ENCODE measurements around the gene ELOA.
"Not testable (repeated sequence)": the region's sequence is repeated elsewhere in the genome, so short reads cannot be mapped to it uniquely, and the experiment has no call there.

Gene ELOA

DNA sequence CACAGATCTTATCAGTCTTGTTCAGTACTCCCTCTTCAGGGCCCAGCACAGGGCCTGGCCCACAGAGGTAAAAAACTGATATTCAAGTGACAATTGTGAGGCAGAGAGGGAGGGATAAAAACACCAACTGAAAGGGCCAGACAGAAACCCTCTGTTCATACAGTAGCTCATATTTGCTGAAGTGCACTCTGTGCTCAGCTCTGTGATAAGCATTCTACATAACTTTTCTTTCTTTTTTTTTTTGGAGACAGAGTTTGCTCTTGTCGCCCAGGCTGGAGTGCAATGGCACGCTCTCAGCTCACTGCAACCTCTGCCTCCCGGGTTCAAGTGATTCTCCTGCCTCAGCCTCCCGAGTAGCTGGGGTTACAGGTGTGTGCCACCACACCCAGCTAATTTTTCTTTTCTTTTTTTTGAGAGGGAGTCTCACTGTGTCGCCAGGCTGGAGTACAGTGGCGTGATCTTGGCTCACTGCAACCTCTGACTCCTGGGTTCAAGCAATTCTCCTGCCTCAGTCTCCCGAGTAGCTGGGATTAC is 59.6 kb downstream of the ELOA start:
- not testable (repeated sequence) for DNase-seq

DNA sequence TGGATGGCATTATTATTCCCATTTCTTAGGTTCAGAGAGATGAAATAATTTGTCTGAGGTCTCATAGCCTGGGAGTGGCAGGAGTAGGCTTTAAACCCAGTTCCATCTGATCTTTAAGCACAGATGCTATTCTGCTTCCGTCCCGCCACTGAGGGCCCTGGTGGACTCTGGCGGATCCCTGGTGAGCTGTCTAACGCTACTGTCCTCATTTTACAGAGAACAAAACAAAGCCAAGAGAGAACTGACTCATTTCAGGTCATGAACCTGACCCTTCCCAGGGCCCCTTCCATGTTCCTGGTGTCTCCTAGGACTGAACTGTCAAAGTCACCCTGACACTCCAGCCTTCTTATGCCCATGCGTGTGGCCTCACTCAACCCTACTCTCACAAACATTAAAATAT is 60.4 kb downstream of the ELOA start:
- DNase-seq = no peak

DNA sequence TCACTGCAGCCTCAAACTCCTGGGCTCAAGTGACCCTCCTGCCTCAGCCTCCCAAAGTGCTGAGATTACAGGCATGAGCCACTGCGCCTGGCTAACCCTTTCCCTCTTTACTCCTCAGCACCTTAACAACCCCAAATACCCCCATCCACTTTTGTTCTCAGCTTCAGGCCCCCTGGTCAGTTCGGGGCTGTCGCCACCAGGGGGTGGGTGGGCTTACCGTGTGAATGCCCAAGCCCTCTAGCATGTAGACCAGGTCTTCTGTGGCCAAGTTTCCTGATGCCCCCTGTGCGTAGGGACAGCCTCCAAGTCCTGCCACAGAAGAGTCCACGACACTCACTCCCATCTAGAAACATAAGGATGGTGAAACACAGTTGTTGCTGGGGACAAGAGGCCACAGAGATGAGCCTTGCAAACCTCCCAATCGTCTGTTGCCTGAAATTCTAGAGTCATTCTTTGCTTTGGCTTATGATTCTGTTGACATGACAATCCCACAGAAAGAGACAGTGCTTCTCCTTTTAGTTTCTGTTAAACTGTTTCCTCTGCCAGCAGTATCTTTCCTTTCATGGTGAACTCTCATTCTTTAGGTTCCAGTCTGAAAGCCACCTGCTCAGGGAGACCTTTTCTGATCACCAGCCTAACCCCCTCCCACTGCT is 61.0 kb downstream of the ELOA start:
- no peak for DNase-seq

DNA sequence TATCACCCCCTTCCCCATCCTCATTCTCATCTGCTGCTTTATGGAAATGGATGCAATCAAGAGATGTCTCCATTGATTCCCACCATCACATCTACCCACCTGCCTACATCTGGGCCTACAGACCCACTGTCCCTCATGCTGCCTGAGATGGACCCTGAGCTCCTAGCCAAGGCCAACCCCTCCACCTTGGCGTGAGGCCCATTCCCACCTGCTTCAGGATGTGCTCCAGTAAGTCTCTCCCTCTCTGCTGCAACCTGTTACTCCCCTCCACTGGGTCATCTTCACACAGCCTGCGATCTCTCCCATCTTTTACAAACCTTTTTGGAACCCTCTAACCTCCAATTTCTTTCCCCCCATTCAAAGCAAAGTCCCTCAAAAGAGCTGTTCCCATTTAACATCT is 61.8 kb downstream of the ELOA start:
- DNase-seq = no peak

DNA sequence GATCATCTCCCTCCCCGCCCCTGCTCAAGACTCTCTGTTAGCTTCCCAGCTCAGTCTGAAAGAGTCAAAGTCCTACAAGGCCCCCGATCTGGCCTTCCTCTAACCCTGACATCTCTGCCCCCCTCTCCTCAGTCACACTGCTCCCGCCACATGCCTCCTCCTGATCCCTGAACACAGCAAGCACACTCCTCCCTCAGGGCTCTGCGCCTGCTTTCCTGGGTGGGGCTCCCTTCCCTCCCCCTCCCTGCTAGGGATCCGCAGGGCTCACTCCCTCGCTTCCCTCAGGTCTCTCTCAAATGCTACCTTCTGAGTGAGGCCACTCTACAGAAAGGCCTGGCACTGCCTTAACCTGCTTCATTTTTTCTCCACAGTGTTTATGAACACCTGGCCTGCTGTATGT is 63.0 kb downstream of the ELOA start:
- DNase-seq = no peak

DNA sequence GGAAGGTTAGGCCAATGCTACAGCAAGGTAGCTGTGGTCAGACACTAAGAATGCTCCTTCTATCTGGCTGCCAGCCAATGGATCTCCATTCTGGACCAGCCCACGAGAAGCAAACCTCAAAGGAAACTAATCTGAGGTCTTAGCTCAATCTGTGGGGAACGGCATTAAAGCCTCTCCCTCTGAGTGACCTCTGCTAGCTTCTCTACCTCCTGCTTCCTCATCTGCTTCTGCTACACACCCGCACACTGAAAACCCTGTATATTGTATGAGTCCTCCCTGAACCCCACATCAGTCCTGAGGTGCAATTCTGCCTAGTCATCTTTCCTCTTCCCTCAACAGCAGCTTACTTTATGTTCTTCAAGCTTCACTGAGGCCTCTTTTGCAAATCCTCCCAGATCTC is 64.2 kb downstream of the ELOA start:
- no peak for DNase-seq

DNA sequence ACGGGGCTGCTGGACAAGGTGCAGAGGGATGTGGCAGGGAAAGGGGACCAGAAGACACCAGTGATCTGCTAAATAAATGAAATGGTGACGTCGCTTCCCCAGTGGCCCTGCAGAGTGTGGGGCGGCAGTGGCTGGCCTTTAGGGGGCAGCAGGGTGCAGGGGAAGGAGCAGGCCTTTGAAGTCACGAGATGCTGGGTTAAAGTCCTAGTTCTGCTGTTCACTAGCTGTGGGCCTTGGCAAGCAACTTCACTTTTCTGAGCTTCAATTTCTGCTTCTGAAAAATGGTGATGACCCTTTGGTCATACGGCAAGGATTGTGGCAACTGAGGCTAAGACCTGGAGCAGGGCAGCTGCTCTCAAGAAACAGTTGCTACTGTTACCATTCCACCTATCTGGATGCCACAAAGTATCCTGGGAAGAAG is 66.5 kb downstream of the ELOA start:
- no peak for DNase-seq

DNA sequence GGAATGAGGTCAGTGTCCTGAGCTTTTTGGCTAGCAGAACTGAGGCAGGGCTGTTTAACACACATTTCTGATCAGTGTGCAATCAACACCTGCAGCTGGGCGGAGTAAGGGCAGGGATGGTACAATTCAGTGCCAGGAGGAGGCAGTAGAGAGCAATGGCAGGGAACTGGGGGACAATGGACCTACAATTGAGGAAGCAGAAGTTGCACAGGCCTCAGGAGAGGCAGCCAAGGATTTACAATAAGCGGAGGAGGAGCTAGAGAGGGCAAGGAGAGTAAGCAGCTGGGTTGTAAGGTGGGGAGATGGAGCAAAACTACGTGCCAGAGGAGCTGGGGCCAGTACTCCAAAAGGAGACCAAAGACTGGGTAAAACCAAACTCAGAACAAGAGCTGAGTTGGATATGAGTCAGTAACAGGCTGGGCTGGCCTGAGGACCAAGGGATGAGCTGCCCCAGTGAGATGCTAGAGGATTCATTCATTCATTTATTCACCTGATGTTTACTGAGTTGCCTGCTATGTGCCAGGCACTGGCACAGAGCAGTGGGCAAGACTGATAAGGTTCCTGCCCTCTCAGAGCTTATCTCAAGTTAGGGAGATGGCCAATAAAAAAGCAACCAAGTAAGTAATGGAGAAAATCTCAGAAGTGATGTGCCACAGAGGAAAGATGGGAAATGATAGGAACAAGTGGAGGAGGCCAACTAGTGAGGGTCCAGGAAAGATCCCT is 67.7 kb downstream of the ELOA start:
- no peak for DNase-seq

Measured in NCI-H1048 (cell line).